Measurements from ENCODE around the gene PCSK5.

DNA sequence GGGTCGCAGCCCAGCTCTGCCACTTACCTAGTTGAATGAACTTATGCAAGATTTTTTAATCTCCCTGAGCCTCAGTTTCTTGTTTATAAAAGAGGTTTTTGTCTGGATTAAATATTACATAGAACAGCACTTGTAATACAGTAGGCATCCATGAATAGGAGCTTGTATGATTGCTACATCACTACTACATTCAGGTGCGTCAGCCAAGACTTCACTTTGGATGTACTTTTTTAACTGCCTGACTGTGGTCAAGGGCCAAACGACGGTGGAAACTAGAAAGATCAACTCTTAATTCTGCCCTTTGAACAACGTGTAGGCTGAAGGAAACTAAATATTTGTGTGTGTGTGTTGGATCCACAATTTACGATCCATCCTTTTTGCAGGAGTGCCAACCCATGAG lies 330.9 kb downstream of the PCSK5 start:
- TF ChIP-seq CTCF (IDR thresholded peaks at IDR 0.05) (no peak), EZH2 (IDR thresholded peaks at IDR 0.05; ENCODE audit: borderline replicate concordance, insufficient read depth, low read depth, low read length, poor library complexity, severe bottlenecking) (no peak)
